CD4-positive, alpha-beta T cell treated with Interleukin-17A for 1 hour (primary cell): ENCODE results near the gene MARCHF11.
A peak's percentile ranks its signal among the peaks of the same experiment; 100 is the strongest.

ENCODE experiments used
- DNase-seq: peaks from one replicate; pipeline ENCODE4 v3.0.0-alpha.2; 2020

The MARCHF11 gene

DNA sequence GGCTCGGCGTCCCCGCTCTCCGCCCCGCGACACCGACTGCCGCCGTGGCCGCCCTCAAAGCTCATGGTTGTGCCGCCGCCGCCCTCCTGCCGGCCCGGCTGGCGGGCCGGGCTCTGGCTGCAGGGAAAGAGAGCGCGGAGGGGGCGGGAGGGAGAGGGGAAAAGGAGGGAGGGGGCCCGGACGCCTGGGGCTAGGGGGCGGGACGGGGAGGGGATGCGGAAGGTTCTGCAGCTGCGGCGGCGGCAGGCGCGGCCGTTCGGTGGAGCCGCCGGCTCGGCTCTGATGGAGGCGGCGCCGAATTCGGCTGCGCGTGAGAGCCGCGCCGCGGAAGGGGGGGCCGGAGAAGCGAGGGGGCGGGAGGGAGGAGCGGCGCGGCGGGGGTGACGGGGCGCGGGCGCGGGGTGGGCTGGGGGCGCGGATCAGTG lies at the start of gene MARCHF11:
Gene MARCHF11, minus strand, starts transcription at position 281 of the 425 bp plus-strand sequence. Its CDS starts 216 bp downstream, at position 65.
- DNase-seq: no peak

DNA sequence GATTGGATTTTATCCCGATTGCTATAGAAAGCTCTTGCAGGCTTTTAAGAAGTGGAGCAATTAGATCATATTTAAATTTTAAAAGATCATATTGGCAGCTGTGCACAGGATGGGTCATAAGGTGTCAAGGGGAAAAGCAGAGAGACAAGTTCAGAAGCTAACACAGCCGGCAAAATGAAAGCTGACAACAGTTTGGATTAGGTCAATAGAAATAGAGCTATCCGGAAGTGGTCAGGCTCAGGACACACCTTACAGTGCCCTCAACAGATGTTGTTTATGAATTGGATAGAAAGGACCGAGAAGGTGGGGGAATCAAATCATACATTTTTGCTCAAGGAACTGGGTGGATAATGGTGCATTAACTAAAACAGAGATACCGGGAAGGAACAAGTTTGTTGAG lies 46.3 kb upstream of the MARCHF11 start:
- no peak for DNase-seq

GRCh38 chr5:16192311-16192710 lies 12.7 kb upstream of the MARCHF11 start:
- no peak for DNase-seq

GRCh38 chr5:16180789-16181082 lies 1.1 kb upstream of the MARCHF11 start:
- no peak for DNase-seq

DNA sequence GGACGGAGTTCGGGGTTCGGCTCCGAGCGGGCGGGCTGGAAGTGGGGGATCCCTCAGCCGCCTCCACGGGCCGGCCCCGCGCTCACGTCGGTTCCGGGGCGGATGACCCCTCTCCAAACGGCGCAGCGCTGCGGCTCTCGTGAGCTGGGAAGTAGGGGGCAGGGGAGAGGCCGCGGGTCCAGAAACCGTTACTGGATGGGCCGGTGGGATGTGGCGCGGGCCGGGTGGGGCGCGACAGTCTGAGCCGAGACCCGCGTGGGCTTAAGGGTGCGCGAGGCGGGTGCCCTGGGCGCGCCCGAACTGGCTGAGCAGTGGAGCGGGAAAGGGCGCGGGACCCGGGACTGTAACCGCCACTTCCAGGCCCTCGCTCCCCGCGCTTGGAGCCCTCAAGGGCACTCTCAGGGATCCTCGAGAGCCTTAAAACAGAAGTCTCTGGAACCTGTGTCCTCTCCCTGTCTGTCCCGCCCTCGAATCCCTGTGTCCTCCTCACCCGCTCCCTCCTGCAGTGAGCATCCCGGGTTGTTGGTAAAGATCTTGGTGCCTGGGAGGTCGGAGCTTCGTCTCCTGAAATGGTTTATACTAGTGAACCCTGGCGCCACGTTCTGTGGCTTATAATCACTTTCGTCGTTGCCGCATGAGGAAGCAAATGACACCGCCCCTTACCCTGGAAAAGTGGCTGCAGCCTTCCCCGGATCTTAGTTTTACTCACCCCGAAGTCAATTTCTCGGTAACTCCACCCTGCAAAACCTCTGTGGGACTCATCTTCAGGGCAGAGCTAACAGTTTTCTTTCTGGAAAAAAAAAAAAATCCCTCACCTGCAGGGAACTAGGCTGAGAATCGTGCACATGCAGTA lies 571 bp upstream of the MARCHF11 start:
- no peak for DNase-seq

DNA sequence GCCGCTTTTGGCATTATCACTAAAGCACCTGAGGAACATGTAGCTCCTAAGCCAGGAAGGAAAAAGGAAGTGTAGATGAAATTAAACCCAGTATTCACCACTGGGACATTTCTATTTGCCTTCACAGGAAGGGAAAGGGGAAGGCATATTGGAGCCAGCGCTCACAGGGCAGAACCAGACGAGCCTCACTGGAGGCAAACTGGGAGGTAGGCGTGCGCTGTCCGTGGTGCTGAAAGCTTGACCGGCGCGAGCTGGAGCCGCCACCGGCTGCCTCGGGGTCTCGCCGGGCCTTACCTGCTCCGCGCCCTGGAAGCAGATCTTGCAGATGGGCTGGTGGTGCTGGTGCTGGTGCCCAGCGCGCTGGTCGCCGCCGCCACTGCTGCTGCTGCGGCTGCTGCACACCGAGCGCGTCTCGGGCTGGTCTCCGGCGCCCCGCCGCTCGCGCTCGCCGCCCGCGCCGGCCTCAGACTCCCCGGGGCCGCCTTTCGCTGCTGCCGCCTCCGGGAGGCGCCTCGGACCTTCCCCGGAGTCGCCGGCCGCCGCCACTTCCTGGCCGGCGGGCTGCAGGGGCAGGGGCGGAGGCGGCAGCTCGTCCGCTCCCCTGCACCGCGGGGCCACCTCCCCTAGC lies 732 bp downstream of the MARCHF11 start:
- no peak for DNase-seq

GRCh38 chr5:16169550-16169949 lies 10.0 kb downstream of the MARCHF11 start:
- no peak for DNase-seq

GRCh38 chr5:16160706-16161105 lies 18.9 kb downstream of the MARCHF11 start:
- peak; percentile 5 for DNase-seq

DNA sequence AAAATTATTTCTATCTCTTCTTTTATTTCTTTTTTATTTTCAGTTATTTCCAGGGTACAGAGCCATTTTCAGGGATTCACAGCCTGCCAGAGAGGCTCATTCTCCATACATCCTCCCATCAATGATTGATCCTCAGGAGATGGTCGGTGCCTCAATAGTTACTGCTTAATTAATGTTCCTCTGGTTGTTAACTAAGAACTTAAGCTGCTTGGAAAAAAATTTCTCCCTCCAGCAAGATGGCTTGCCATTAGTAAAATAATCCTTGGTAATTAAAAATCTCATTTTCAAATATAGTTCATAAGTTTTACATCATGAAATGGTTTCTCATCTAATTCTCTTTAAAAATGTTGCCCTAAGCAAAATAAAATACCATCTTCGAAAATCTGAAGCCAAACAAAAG lies 20.0 kb downstream of the MARCHF11 start:
- no peak for DNase-seq

DNA sequence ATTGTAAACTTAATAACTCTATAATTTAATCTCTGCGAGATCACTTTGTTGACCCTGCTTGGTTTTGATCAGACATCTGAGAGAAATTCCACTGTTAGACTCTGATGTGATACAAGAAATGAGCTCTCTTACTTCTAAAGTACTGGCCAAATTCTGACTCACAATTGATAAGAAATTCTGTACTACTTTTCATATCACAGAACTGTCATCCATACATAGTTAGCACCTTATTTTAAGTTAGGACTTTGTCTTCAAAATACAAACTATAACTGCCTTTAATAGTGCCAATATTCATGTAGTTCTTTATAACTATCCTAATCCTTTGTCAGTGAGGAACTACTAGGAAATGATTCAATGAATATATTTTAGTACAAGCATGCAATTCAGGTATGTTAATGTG lies 23.4 kb downstream of the MARCHF11 start:
- DNase-seq: no peak

GRCh38 chr5:16152601-16153568 lies 26.7 kb downstream of the MARCHF11 start:
- DNase-seq: no peak

DNA sequence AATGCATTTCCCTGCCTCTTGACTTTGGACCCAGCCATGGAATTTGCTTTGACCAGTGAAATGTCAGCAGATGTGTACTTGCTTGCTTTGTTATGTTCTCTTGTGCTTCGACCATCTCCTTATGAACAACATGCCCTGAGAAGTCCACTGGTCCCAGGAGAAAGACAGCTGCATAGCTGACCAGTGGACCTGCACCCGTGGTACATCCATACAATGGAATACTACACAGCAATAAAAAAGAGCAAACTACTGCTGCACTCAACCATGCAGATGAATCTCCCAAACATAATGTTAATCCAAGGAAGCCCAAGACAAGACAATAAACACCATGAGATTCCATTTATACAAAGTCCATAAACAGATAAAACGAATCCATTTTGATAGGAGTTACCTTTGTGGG lies 30.0 kb downstream of the MARCHF11 start:
- DNase-seq: no peak

GRCh38 chr5:16147179-16147900 lies 32.3 kb downstream of the MARCHF11 start:
- DNase-seq: no peak

DNA sequence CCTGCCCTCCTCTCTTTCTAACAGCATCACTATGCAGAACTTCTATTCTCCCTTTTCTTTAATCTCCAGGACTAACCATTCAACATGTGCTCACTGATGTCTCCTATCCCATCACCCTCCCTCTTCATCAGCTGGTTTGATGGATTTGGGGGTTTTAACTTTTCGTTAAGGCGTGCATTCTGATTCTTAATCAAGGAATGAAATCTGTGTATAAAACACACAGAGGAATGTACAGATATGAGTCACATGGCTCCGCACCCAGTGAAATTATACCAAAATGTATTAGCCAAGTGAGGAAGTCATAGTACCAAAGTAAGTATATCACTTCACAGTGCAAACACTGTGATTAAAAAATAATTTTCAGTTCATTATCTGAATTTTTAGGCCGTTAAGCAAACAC lies 35.2 kb downstream of the MARCHF11 start:
- DNase-seq: no peak

DNA sequence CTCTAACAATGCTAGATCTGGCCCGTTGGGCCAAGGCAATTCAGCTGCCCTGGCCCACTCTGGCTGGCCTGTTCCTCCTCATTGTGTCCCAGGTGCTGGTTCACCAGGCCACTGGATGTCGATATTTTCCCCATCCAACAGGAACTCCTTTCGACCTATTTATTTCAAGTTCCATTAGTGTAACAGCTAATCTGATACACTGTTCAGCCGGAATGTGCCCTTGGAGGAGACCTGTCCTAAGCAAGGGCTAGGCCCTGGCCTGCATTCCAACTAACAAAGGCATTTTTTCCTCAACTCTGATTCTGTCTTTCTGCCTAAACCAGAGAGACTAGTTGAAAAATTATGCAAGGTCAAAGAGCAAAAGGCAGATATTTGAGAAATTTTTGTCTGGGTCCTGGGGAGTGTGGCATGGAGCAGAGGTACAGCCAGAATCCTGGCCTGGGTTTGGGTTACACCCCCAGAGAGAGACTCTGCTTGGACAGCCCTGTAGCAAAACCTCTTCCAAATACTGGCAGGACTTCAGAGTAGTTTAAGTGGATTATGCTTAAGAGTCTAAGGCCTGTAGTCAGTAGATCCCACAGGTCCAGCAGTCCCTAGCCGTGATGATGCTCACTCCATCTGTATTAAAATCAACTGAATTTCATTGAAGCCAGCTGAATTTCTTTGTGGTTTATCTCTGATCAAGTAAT lies 36.1 kb downstream of the MARCHF11 start:
- no peak for DNase-seq

- DNase-seq: no peak
Measured at GRCh38 chr5:16140944-16141343, 38.6 kb downstream of the MARCHF11 start.

DNA sequence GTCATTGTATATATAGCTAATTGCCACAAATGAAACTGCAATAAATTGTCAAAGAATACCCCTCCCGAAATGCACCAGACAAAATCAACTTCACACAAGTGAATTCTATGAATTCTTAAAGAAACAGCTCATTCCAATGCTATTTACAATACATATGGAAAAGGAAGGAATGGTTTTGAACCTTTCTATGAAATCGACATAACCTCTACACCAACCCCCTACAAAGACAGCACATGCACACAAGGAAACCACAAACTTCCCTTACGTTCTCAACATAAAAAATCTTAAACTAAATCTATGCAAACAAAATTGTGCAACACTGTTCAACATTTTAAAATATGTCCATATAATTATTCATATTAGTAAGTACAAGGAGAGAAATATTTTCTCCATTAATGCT lies 39.2 kb downstream of the MARCHF11 start:
- DNase-seq: no peak

DNA sequence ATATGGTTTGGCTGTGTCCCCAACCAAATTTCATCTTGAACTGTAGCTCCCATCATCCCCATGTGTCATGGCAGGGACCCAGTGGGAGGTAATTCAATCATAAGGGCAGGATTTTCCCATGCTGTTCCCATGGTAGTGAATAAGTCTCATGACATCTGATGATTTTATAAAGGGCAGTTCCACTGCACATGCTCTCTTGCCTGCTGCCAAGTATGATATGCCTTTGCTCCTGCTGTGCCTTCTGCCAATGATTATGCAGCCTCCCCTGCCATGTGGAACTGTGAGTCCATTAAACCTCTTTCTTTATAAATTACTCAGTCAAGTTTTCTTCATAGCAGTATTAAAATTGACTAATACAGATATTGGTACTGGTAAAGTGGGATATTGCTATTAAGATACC lies 42.4 kb downstream of the MARCHF11 start:
- no peak for DNase-seq

DNA sequence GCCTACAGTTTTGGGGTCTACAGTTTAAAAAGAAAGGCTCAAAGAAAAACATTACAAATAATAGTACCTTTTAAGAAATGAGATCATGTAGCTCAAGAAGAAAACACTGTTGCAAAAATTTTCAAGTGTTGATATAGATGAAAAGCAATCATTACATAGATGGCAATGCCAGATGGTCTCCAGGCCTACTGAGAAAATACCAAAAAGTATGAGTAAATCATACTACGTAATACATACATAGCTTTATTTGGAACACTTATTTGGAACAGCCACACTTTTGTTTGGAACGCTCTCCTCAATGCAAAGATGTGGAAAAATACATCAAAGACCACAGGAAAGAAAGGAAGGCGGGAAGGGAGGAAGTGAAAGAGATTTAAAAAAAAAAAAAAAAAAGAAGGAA lies 44.1 kb downstream of the MARCHF11 start:
- no peak for DNase-seq

- no peak for DNase-seq
Measured at GRCh38 chr5:16135003-16135402, 44.6 kb downstream of the MARCHF11 start.

GRCh38 chr5:16134204-16134603 lies 45.4 kb downstream of the MARCHF11 start:
- no peak for DNase-seq

DNA sequence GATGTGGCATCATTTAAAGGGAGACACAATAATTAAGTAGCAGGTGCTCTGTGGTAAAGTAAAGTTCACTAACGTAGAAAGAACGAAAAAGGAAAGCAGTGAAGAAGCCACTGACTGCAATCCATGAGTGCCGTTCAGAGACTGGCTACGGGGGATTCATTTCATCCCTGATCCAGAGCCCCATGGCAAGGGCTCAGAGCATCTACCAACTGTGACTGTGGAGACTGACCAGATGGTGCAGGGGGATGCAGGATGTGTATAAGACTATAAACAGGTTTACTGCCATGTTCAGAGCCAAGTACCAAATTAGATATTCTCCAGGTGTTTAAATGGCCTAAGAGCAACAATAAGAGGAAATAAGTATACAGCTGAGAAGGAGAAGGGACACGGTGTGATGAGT lies 47.7 kb downstream of the MARCHF11 start:
- DNase-seq: no peak
